ENCODE measurements around the gene CTAG1A. TPM values are rescaled to one million over a fixed set of nuclear protein-coding genes. Genes with fewer than 3 reads are reported as not detected.

CTAG1A gene
- total and polyA plus RNA-seq, 9 of the 15 experiments (the other 6 are each of a cell fraction or from before 2014, with no cell fraction given): 0.32 TPM; not detected in 8

DNA sequence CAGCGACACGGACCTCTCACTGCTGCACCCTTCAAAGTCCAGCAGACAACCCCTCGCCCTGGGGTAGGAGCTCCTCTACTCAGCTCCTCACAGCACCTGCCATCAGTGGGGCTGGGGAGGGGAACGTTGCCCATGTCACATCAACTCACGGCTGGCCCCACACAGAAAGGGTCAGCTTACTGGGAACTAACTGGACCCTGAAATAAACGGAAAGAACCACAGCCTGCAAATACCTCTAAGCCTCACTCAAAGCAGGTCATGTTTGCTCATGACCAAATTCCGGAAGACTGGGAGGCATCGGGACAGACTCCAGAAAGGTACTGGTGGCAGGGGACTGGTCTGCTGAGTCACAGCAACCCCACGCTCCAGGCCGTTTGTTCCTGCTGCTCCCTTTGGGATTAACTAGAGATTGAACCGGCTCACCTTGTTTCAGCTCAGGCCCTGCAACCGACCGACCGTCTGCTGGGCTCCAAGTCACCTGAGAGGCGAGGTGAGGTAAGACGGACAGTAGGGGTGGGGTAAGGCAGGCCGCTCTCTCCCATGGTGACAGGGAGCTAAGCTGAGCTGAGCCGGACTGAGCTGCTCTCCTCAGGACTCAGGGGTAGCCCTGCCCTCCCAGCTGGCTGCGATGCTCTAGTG, 43.9 kb upstream of the CTAG1A start (continued):
- TF ChIP-seq E4F1 (CRISPR knock-in tag; IDR thresholded peaks at IDR 0.05; ENCODE audit: borderline replicate concordance): no peak

DNA sequence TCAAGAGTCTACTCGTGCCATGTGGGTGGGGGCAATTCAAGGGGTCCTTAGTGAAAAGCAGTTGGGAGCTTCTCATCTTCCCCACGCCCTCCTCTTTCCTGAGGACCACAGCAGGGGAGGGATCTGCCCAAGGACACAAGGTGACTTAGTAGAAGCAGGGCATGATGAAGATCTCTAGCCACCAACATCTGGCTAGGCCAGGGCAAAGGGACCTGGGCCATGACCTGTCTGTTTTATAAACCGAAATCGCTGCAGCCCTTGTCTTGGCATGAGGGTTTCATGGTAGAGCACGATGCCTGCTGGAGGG, 43.4 kb upstream of the CTAG1A start:
- no peaks in the 10 kb centered on the region for H3K9me1 ChIP-seq (ENCODE audit: control insufficient read depth, insufficient read depth, low read length)
- peaks cover 72% of the 10 kb centered on the region for H3K79me2 ChIP-seq (ENCODE audit: control insufficient read depth, insufficient read depth, low read length)
- CTCF ChIA-PET (ENCODE audit: low intra/inter-chr PET ratio): no interaction called here
- H3K4me3 ChIP-seq: no peak overlapping the region
- POLR2A ChIA-PET: interaction anchor here (0.7 to 1.9 kb wide), 7 partner anchors 12 to 619 kb away, joined by 3 to 12 read pairs (median 3); partner anchors contain the start of gene EMD
- no peaks in the 10 kb centered on the region for H3K27me3 ChIP-seq (ENCODE audit: control insufficient read depth in 2 of 2, insufficient read depth in 2 of 2, low read length in 2 of 2)
- DNase-seq (ENCODE audit: extremely low read depth in 1 of 4, low spot score in 3 of 4): no peak
- peak overlapping the region; percentile 87 for H3K4me2 ChIP-seq (ENCODE audit: insufficient read depth, low read length)
- peaks cover 61% of the 10 kb centered on the region for H3K36me3 ChIP-seq (ENCODE audit: control insufficient read depth, insufficient read depth, low read length)
- H3K27ac ChIP-seq (ENCODE audit: extremely low read depth, low read depth, low read length): peak overlapping the region; percentile 94
- intact Hi-C loops (cut with micrococcal nuclease) (no loop called here), in situ Hi-C loops (cut with MboI) (loop anchor here (25.0 kb wide), 1 partner anchor 379 kb away; no protein-coding TSS in a partner anchor)
- peaks cover 40 to 55% of the 10 kb centered on the region in 2 experiments for H3K4me1 ChIP-seq (replicated peaks in 1 of 2; ENCODE audit: control insufficient read depth in 2 of 2, insufficient read depth in 2 of 2, low read length in 2 of 2)
- no peak for FAIRE-seq
- no peak for ATAC-seq
- H3K9me3 ChIP-seq (replicated peaks; ENCODE audit: control insufficient read depth, insufficient read depth, low read depth, low read length): no peaks in the 10 kb centered on the region
- BruUV-seq (replicated peaks): no TSS peak
- no peaks in the 10 kb centered on the region for H4K20me1 ChIP-seq (replicated peaks; ENCODE audit: control insufficient read depth, insufficient read depth, low read length)
- 16% methylated on average over 4 of the region's 5 CpGs for WGBS (ENCODE audit: insufficient coverage, low coverage, missing lambda C conversion rate)
- H3K9ac ChIP-seq (ENCODE audit: insufficient read depth in 1 of 2, low read depth in 2 of 2, low read length in 2 of 2): peak overlapping the region; percentile 91
- H2AFZ ChIP-seq (ENCODE audit: low read depth, low read length): no peak overlapping the region
- no peak for TF ChIP-seq ETV6 (IDR thresholded peaks at IDR 0.05; ENCODE audit: borderline replicate concordance in 1 of 2, low read depth in 2 of 2, low read length in 1 of 2)
- TF ChIP-seq ETV6 (CRISPR knock-in tag; IDR thresholded peaks at IDR 0.05; ENCODE audit: borderline replicate concordance): no peak
- TF ChIP-seq RB1 (IDR thresholded peaks at IDR 0.05; ENCODE audit: low read depth): no peak
- TF ChIP-seq, protein P1, sequence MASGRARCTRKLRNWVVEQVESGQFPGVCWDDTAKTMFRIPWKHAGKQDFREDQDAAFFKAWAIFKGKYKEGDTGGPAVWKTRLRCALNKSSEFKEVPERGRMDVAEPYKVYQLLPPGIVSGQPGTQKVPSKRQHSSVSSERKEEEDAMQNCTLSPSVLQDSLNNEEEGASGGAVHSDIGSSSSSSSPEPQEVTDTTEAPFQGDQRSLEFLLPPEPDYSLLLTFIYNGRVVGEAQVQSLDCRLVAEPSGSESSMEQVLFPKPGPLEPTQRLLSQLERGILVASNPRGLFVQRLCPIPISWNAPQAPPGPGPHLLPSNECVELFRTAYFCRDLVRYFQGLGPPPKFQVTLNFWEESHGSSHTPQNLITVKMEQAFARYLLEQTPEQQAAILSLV (tag; IDR thresholded peaks at IDR 0.05): no peak
- no peak for TF ChIP-seq ZBTB8A (IDR thresholded peaks at IDR 0.05; ENCODE audit: partially characterized antibody)
- 0 out of 2 replicates have a peak, but pooled peaks have one; percentile 15 for TF ChIP-seq DIDO1 (tag; IDR thresholded peaks at IDR 0.05; ENCODE audit: low read depth)
- no peak for TF ChIP-seq SNAPC5 (CRISPR knock-in tag; IDR thresholded peaks at IDR 0.05)
- TF ChIP-seq NFRKB (IDR thresholded peaks at IDR 0.05; ENCODE audit: low read depth): peak; percentile 61
- TF ChIP-seq TAF7 (tag; IDR thresholded peaks at IDR 0.05): no peak
- TF ChIP-seq, protein P2, sequence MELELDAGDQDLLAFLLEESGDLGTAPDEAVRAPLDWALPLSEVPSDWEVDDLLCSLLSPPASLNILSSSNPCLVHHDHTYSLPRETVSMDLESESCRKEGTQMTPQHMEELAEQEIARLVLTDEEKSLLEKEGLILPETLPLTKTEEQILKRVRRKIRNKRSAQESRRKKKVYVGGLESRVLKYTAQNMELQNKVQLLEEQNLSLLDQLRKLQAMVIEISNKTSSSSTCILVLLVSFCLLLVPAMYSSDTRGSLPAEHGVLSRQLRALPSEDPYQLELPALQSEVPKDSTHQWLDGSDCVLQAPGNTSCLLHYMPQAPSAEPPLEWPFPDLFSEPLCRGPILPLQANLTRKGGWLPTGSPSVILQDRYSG (tag; conservative IDR thresholded peaks at IDR 0.05; ENCODE audit: low read depth): 0 out of 2 replicates have a peak, but pooled peaks have one; percentile 70
- TF ChIP-seq MYC (IDR thresholded peaks at IDR 0.05; ENCODE audit: low read depth, low read length): no peak
- no peak for TF ChIP-seq MYC (CRISPR knock-in tag; IDR thresholded peaks at IDR 0.05; ENCODE audit: borderline replicate concordance, low read depth)
- no peak for TF ChIP-seq MBD1 (CRISPR knock-in tag; IDR thresholded peaks at IDR 0.05)
